B cell (primary cell): Measurements from ENCODE around the gene EYA3. TPM values are rescaled to one million over a fixed set of nuclear protein-coding genes. Genes with fewer than 3 reads are reported as not detected.

Source experiments
- ATAC-seq: fragments of 200-7000 bp; cut with Tn5 transposase; one replicate; pipeline ENCODE4 v1.10.0; 2021; ENCODE audit warnings: low read depth, mild to moderate bottlenecking, moderate number of reproducible peaks, moderate library complexity
- CTCF ChIA-PET: fragments of 350-600 bp; sonication (Branson Sonifier 250); formaldehyde crosslinking; loops from one replicate; lab custom pipeline; 2021; ENCODE audit warnings: antibody characterized with exemption, inconsistent platforms; lab: Charles Lee
- POLR2A ChIA-PET: fragments of 350-600 bp; sonication (Branson Sonifier 250); formaldehyde crosslinking; loops from one replicate; lab custom pipeline; 2021; ENCODE audit warnings: antibody characterized with exemption; lab: Charles Lee
- DNase-seq: peaks from one replicate; pipeline ENCODE4 v3.0.0; 2013
- H2AFZ ChIP-seq: 2 replicates; pipeline ENCODE4 v1.6.1; 2012; ENCODE audit warnings: mild to moderate bottlenecking, low read depth, low read length; ENCODE audit not compliant: insufficient read depth, poor library complexity, severe bottlenecking
- H3K27ac ChIP-seq, 2 donors: 1 replicate in 1 of 2; 2 replicates in 1 of 2; pipeline ENCODE4 v1.5.1; 2012 to 2013; ENCODE audit warnings: low read length in 2 of 2, mild to moderate bottlenecking in 2 of 2, moderate library complexity in 1 of 2
- H3K27me3 ChIP-seq, 4 experiments: fragments of 200-600 bp in 1 of 4; sonication (generic) in 1 of 4; replicated peaks in 1 of 4; 1 replicate in 2 of 4; 2 replicates in 2 of 4; pipeline versions ENCODE4 v1.6.1 to v1.7.0; 2013 to 2016; ENCODE audit warnings: low read length in 3 of 4, mild to moderate bottlenecking in 2 of 4, mixed read lengths in 1 of 4, moderate library complexity in 1 of 4; ENCODE audit not compliant: insufficient read depth in 4 of 4, control insufficient read depth in 3 of 4; ENCODE audit errors: control extremely low read depth in 1 of 4
- H3K36me3 ChIP-seq, 2 experiments: replicated peaks in 1 of 2; 1 replicate in 1 of 2; 2 replicates in 1 of 2; pipeline versions ENCODE4 v1.6.1 to v1.7.1; 2013; ENCODE audit warnings: low read length in 1 of 2; ENCODE audit not compliant: insufficient read depth in 2 of 2, control insufficient read depth in 1 of 2; ENCODE audit errors: control extremely low read depth in 1 of 2, extremely low read depth in 1 of 2
- H3K4me1 ChIP-seq, 2 donors: fragments of 200-600 bp in 1 of 2; sonication (generic) in 1 of 2; 1 replicate in 1 of 2; 2 replicates in 1 of 2; pipeline versions ENCODE4 v1.5.1 to v1.6.1; 2013 to 2017; ENCODE audit warnings: low read length in 2 of 2; ENCODE audit not compliant: control insufficient read depth in 2 of 2, insufficient read depth in 2 of 2
- H3K4me2 ChIP-seq: replicated peaks from 2 replicates; pipeline ENCODE3; 2012; ENCODE audit warnings: mild to moderate bottlenecking, low read depth, low read length; ENCODE audit not compliant: poor library complexity, severe bottlenecking
- H3K4me3 ChIP-seq, 5 experiments: fragments of 200-600 bp in 1 of 5; sonication (generic) in 1 of 5; 1 replicate in 3 of 5; 2 replicates in 2 of 5; pipeline versions ENCODE4 v1.5.1 to v1.7.0; 2011 to 2016; ENCODE audit warnings: low read length in 4 of 5, mild to moderate bottlenecking in 4 of 5, low read depth in 2 of 5, control low read depth in 1 of 5, moderate library complexity in 1 of 5; ENCODE audit not compliant: insufficient read depth in 1 of 5; ENCODE audit errors: control extremely low read depth in 1 of 5, extremely low read depth in 1 of 5
- H3K79me2 ChIP-seq: fragments of 200-600 bp; sonication (generic); one replicate; pipeline ENCODE4 v1.6.0; 2016; ENCODE audit warnings: low read length; ENCODE audit not compliant: control insufficient read depth, insufficient read depth
- H3K9ac ChIP-seq: fragments of 200-600 bp; sonication (generic); 2 replicates; pipeline ENCODE4 v1.6.1; 2017; ENCODE audit warnings: mild to moderate bottlenecking, low read length, moderate library complexity
- H3K9me3 ChIP-seq, 3 donors: one replicate each; pipeline versions ENCODE4 v1.6.1 to v1.7.1; 2013; ENCODE audit warnings: low read length in 2 of 3; ENCODE audit not compliant: control insufficient read depth in 2 of 3, insufficient read depth in 1 of 3; ENCODE audit errors: control extremely low read depth in 1 of 3
- H4K20me1 ChIP-seq: 2 replicates; pipeline ENCODE4 v1.6.0; 2012; ENCODE audit warnings: mild to moderate bottlenecking, low read length; ENCODE audit not compliant: insufficient read depth, control insufficient read depth, poor library complexity, severe bottlenecking
- H3K27ac Mint-ChIP-seq: one replicate; pipeline ENCODE4 v1.8.0; 2021; ENCODE audit warnings: mixed read lengths
- H3K27me3 Mint-ChIP-seq: one replicate; pipeline ENCODE4 v1.8.0; 2021; ENCODE audit warnings: mixed read lengths
- H3K4me1 Mint-ChIP-seq: one replicate; pipeline ENCODE4 v1.8.0; 2021; ENCODE audit warnings: mixed read lengths
- H3K4me3 Mint-ChIP-seq: one replicate; pipeline ENCODE4 v1.8.0; 2021; ENCODE audit warnings: mixed read lengths
- H3K9me3 Mint-ChIP-seq: one replicate; pipeline ENCODE4 v1.8.0; 2022; ENCODE audit warnings: mixed read lengths; ENCODE audit not compliant: insufficient read depth
- EZH2 ChIP-seq: IDR thresholded peaks from 2 replicates; pipeline ENCODE4 v1.6.1; 2012; ENCODE audit warnings: borderline replicate concordance, low read depth, mild to moderate bottlenecking, moderate library complexity, low read length; ENCODE audit not compliant: insufficient read depth, poor library complexity, severe bottlenecking
- WGBS: methylation state at CpG from one replicate; pipeline ENCODE4 v1.1.5; 2013; ENCODE audit warnings: missing lambda C conversion rate; ENCODE audit not compliant: insufficient coverage; 5-methylcytosine and 5-hydroxymethylcytosine counted together
- intact Hi-C: fragments of 100-400 bp; cut with micrococcal nuclease; formaldehyde crosslinking; loops from one replicate; pipeline ENCODE4 v1.10.0; 2022
- polyA plus RNA-seq: library from polyadenylated mRNA; depleted of rRNA; stranded (reverse); fragments of >200 nt; gene quantifications from 2 replicates; pipeline ENCODE4 v1.2.3, GENCODE V29; 2012
- total RNA-seq, 2 donors: library from RNA; stranded (reverse); fragments of 120-200 nt in 1 of 2; gene quantifications; 1 replicate in 1 of 2; 2 replicates in 1 of 2; pipeline versions ENCODE4 v1.2.3 to v1.2.4, GENCODE V29; 2013 to 2022
- TF ChIP-seq, protein P1 (sequence below): fragments of 200-600 bp; IDR thresholded peaks from one replicate; pipeline ENCODE4 v1.8.0; 2022; ENCODE audit warnings: antibody characterized with exemption, mild to moderate bottlenecking

The EYA3 gene
- total and polyA plus RNA-seq, 2 donors (not counting 1 experiment from before 2014, with no cell fraction given), result 14.1 to 31.3 TPM

DNA sequence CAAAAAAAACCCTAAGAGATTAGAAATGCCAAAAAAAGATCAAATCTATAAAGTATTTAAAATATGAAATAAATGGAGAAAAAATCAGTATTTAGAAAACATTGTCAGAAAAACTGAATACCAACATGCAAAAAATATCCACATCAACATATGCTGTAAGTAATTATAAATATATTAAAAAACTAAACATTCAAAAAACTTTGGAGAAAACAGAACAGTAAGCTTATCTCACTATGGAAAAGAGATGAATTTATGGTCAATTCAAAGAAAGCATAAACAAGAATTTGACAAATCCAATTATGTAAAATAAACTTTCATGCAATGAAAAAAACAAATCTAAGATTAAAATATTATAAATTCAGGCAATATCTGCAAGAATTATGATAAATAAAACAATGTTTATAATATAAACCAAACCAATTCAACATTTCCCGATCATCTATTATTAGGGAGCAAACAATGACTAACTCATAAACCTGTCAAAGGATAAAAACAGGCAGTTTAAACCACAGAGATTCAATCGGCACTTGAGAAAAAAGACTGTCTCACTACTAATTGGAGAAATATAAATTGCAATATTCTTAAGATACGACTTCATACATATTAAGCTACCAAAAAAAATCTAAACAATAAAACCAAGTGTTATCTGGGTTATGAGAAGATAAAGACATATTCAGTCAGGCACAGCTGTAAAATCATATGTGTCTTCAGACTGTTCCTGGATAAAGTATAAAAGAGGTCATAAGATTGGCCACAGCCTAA is 21.8 kb downstream of the EYA3 start:
- ATAC-seq (no peak), DNase-seq (no peak)
- H3K27me3 ChIP-seq, result no peaks in the 10 kb centered on the region
- H3K4me1 ChIP-seq, result peaks cover 2 to 5% of the 10 kb centered on the region in 2 donors
- TF ChIP-seq, protein P1, sequence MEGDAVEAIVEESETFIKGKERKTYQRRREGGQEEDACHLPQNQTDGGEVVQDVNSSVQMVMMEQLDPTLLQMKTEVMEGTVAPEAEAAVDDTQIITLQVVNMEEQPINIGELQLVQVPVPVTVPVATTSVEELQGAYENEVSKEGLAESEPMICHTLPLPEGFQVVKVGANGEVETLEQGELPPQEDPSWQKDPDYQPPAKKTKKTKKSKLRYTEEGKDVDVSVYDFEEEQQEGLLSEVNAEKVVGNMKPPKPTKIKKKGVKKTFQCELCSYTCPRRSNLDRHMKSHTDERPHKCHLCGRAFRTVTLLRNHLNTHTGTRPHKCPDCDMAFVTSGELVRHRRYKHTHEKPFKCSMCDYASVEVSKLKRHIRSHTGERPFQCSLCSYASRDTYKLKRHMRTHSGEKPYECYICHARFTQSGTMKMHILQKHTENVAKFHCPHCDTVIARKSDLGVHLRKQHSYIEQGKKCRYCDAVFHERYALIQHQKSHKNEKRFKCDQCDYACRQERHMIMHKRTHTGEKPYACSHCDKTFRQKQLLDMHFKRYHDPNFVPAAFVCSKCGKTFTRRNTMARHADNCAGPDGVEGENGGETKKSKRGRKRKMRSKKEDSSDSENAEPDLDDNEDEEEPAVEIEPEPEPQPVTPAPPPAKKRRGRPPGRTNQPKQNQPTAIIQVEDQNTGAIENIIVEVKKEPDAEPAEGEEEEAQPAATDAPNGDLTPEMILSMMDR, result no peak
- no peak for TF ChIP-seq EZH2
- Mint-ChIP-seq H3K27ac (no peak overlapping the region), H3K27me3 (no peaks in the 10 kb centered on the region), H3K4me1 (peaks cover 30% of the 10 kb centered on the region), H3K9me3 (no peaks in the 10 kb centered on the region), H3K4me3 (no peak overlapping the region)
- H3K9ac ChIP-seq, result no peak overlapping the region
- no peak overlapping the region for H3K4me2 ChIP-seq
- no peaks in the 10 kb centered on the region for H3K9me3 ChIP-seq
- no peak overlapping the region for H3K27ac ChIP-seq
- ChIA-PET CTCF (interaction anchor here (0.6 to 1.2 kb wide), 3 partner anchors 9 to 182 kb away, joined by 3 to 4 read pairs (median 3); no protein-coding TSS in a partner anchor), POLR2A (interaction anchor here (1.2 kb wide), 1 partner anchor 22 kb away, joined by 4 read pairs; the partner anchor contains the start of gene EYA3)
- H2AFZ ChIP-seq, result no peak overlapping the region
- intact Hi-C loops, result no loop called here
- H3K36me3 ChIP-seq, result no peaks in the 10 kb centered on the region
- H3K79me2 ChIP-seq, result peaks cover 81% of the 10 kb centered on the region
- no peak overlapping the region for H3K4me3 ChIP-seq
- H4K20me1 ChIP-seq, result no peaks in the 10 kb centered on the region
- WGBS, result no CpG with 5 or more reads among the region's 3 CpGs

DNA sequence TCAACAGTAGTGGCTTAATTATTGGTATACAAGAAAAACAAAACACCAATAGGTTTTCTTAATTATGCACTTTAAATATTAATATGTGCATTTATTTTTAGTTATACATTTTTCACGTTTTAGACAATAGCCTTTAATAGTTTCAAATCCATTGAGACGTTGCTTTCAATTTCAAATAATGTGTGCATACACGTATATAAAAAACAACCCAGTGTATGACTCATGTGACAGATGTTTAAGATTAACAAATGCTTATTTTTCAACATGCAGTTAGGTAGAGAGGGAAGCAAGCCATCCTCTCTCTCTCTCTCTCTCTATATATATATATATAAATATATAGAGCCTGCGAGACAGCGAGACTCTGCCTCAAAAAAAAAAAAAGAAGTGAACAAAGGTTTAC is 24.3 kb downstream of the EYA3 start:
- TF ChIP-seq EZH2, result no peak
- TF ChIP-seq, protein P1, result no peak
- no peak overlapping the region for H3K9ac ChIP-seq
- no peaks in the 10 kb centered on the region for H3K27me3 Mint-ChIP-seq
- peaks cover 23% of the 10 kb centered on the region for H3K4me1 Mint-ChIP-seq
- no peak overlapping the region for H3K4me2 ChIP-seq
- ATAC-seq (no peak), DNase-seq (no peak)
- no peaks in the 10 kb centered on the region for H3K9me3 Mint-ChIP-seq
- H3K27ac ChIP-seq, result no peak overlapping the region
- WGBS, result no CpG with 5 or more reads among the region's 5 CpGs
- H3K79me2 ChIP-seq, result peaks cover 76% of the 10 kb centered on the region
- no peak overlapping the region for H3K4me3 Mint-ChIP-seq
- intact Hi-C loops, result no loop called here
- ChIA-PET CTCF (no interaction called here), POLR2A (no interaction called here)
- no peaks in the 10 kb centered on the region for H3K36me3 ChIP-seq
- no peak overlapping the region for H2AFZ ChIP-seq
- no peaks in the 10 kb centered on the region for H3K9me3 ChIP-seq
- no peak overlapping the region for H3K27ac Mint-ChIP-seq
- H3K4me1 ChIP-seq, result peaks cover 0 to 3% of the 10 kb centered on the region in 2 donors
- no peaks in the 10 kb centered on the region for H4K20me1 ChIP-seq
- no peaks in the 10 kb centered on the region for H3K27me3 ChIP-seq
- no peak overlapping the region for H3K4me3 ChIP-seq
